Neural progenitor cell (in vitro differentiated cells): ENCODE measurements around the gene CPT1B. TPM values are rescaled to one million over a fixed set of nuclear protein-coding genes. Genes with fewer than 3 reads are reported as not detected.
"Not testable (repeated sequence)": the region's sequence is repeated elsewhere in the genome, so short reads cannot be mapped to it uniquely, and the experiment has no call there.

Experiments
- DNase-seq: peaks from one replicate; pipeline ENCODE4 v3.0.0-alpha.2; 2016; ENCODE audit warnings: low spot score
- H2AFZ ChIP-seq: fragments of 200-600 bp; sonication (generic); replicated peaks from 2 replicates; pipeline ENCODE4 v1.6.1; 2016; ENCODE audit warnings: antibody characterized with exemption
- H3F3A ChIP-seq: fragments of 200-600 bp; sonication (generic); 2 replicates; pipeline ENCODE4 v1.6.1; 2016; ENCODE audit warnings: antibody characterized with exemption, low read depth
- H3K27ac ChIP-seq: fragments of 200-600 bp; sonication (generic); 2 replicates; pipeline ENCODE4 v1.5.1; 2016; ENCODE audit warnings: mild to moderate bottlenecking
- H3K27me3 ChIP-seq: fragments of 200-600 bp; sonication (generic); 2 replicates; pipeline ENCODE4 v1.6.1; 2016; ENCODE audit warnings: mild to moderate bottlenecking, moderate library complexity
- H3K36me3 ChIP-seq: fragments of 200-600 bp; sonication (generic); 2 replicates; pipeline ENCODE4 v1.5.1; 2016
- H3K4me1 ChIP-seq: fragments of 200-600 bp; sonication (generic); 2 replicates; pipeline ENCODE4 v1.6.1; 2016; ENCODE audit warnings: mixed run types
- H3K4me2 ChIP-seq: fragments of 200-600 bp; sonication (generic); 2 replicates; pipeline ENCODE4 v1.6.1; 2016
- H3K4me3 ChIP-seq: fragments of 200-600 bp; sonication (generic); 2 replicates; pipeline ENCODE4 v1.5.1; 2016
- H3K79me2 ChIP-seq: fragments of 200-600 bp; sonication (generic); 2 replicates; pipeline ENCODE4 v1.6.1; 2016; ENCODE audit warnings: low read depth
- H3K9ac ChIP-seq: fragments of 200-600 bp; sonication (generic); 2 replicates; pipeline ENCODE4 v1.6.1; 2016
- H3K9me3 ChIP-seq: fragments of 200-600 bp; sonication (generic); 2 replicates; pipeline ENCODE4 v1.5.1; 2016; ENCODE audit warnings: low read depth
- H4K20me1 ChIP-seq: fragments of 200-600 bp; sonication (generic); 2 replicates; pipeline ENCODE4 v1.6.1; 2016; ENCODE audit warnings: low read depth
- H3K27ac Mint-ChIP-seq: 3 replicates; pipeline ENCODE4 v1.8.0; 2021; ENCODE audit warnings: mixed read lengths
- H3K27me3 Mint-ChIP-seq: 2 replicates; pipeline ENCODE4 v1.8.0; 2022; ENCODE audit warnings: low read depth, mild to moderate bottlenecking, inconsistent platforms, moderate library complexity, mixed read lengths; ENCODE audit not compliant: insufficient read depth
- H3K36me3 Mint-ChIP-seq: 3 replicates; pipeline ENCODE4 v1.8.0; 2021; ENCODE audit warnings: mixed read lengths
- H3K4me1 Mint-ChIP-seq: 3 replicates; pipeline ENCODE4 v1.8.0; 2021; ENCODE audit warnings: mixed read lengths
- H3K4me3 Mint-ChIP-seq: 3 replicates; pipeline ENCODE4 v1.8.0; 2021; ENCODE audit warnings: mild to moderate bottlenecking, moderate library complexity, mixed read lengths
- H3K9me3 Mint-ChIP-seq: 3 replicates; pipeline ENCODE4 v1.8.0; 2020; ENCODE audit warnings: mixed read lengths
- CTCF ChIP-seq: fragments of 200-600 bp; sonication (generic); IDR thresholded peaks from 2 replicates; pipeline ENCODE4 v1.5.1; 2017; ENCODE audit warnings: antibody characterized with exemption, mild to moderate bottlenecking
- EZH2 ChIP-seq: fragments of 200-600 bp; sonication (generic); IDR thresholded peaks from 2 replicates; pipeline ENCODE4 v1.6.1; 2017; ENCODE audit warnings: antibody characterized with exemption, mild to moderate bottlenecking, moderate library complexity
- EZH2phosphoT487 ChIP-seq: fragments of 200-600 bp; sonication (generic); IDR thresholded peaks from 2 replicates; pipeline ENCODE4 v1.6.1; 2017; ENCODE audit warnings: antibody characterized with exemption
- total RNA-seq: library from RNA; depleted of rRNA; stranded (reverse); fragments of >200 nt; gene quantifications from 2 replicates; pipeline ENCODE4 v1.2.3, GENCODE V29; 2015; ENCODE audit warnings: low replicate concordance

Gene CPT1B
- total RNA-seq, 1 donor from 2014 or later, result 33.9 TPM

- H3K27ac Mint-ChIP-seq, result no peak overlapping the region
- Histone ChIP-seq H3K79me2 (no peaks in the 10 kb centered on the region), H3K27ac (no peak overlapping the region), H3F3A (peaks cover 17% of the 10 kb centered on the region), H2AFZ (peak overlapping the region; percentile 43), H3K27me3 (peaks cover 34% of the 10 kb centered on the region), H3K4me2 (peak overlapping the region; percentile 67), H3K4me3 (peak overlapping the region; percentile 32), H3K9me3 (no peaks in the 10 kb centered on the region), H3K36me3 (no peaks in the 10 kb centered on the region), H4K20me1 (no peaks in the 10 kb centered on the region), H3K9ac (no peak overlapping the region), H3K4me1 (no peaks in the 10 kb centered on the region)
- no peaks in the 10 kb centered on the region for H3K36me3 Mint-ChIP-seq
- H3K4me3 Mint-ChIP-seq, result no peak overlapping the region
- TF ChIP-seq CTCF, result peak; percentile 75
- no peak for TF ChIP-seq EZH2phosphoT487
- no peaks in the 10 kb centered on the region for H3K4me1 Mint-ChIP-seq
- H3K27me3 Mint-ChIP-seq, result peaks cover 14% of the 10 kb centered on the region
- DNase-seq, result peak; percentile 93
- no peaks in the 10 kb centered on the region for H3K9me3 Mint-ChIP-seq
These were observed 34.0 kb downstream of the CPT1B start for GRCh38 chr22:50544078-50544745.

GRCh38 chr22:50542416-50542927, 35.8 kb downstream of the CPT1B start:
- Histone ChIP-seq H3F3A (peaks cover 17% of the 10 kb centered on the region), H3K4me3 (no peak overlapping the region), H2AFZ (no peak overlapping the region), H3K36me3 (no peaks in the 10 kb centered on the region), H3K79me2 (no peaks in the 10 kb centered on the region), H3K27ac (no peak overlapping the region), H3K27me3 (peaks cover 34% of the 10 kb centered on the region), H3K9ac (no peak overlapping the region), H3K4me2 (no peak overlapping the region), H4K20me1 (no peaks in the 10 kb centered on the region), H3K9me3 (no peaks in the 10 kb centered on the region), H3K4me1 (no peaks in the 10 kb centered on the region)
- Mint-ChIP-seq H3K9me3 (no peaks in the 10 kb centered on the region), H3K36me3 (no peaks in the 10 kb centered on the region), H3K27ac (no peak overlapping the region), H3K4me1 (peaks cover 5% of the 10 kb centered on the region), H3K27me3 (peaks cover 17% of the 10 kb centered on the region), H3K4me3 (no peak overlapping the region)
- TF ChIP-seq EZH2phosphoT487, result no peak
- TF ChIP-seq EZH2, result no peak
- TF ChIP-seq CTCF, result no peak
- no peak for DNase-seq

- H2AFZ ChIP-seq, H3K9me3 ChIP-seq, H3K27ac Mint-ChIP-seq, H3K36me3 ChIP-seq, H3K9me3 Mint-ChIP-seq, H3K4me2 ChIP-seq, H4K20me1 ChIP-seq, H3K27ac ChIP-seq, H3K36me3 Mint-ChIP-seq, H3K4me1 ChIP-seq, H3K4me3 ChIP-seq, H3K4me1 Mint-ChIP-seq, H3K9ac ChIP-seq, H3K79me2 ChIP-seq, DNase-seq, H3K4me3 Mint-ChIP-seq: not testable (repeated sequence)
- Histone ChIP-seq H3K27me3 (peaks cover 34% of the 10 kb centered on the region), H3F3A (peaks cover 17% of the 10 kb centered on the region)
- peaks cover 17% of the 10 kb centered on the region for H3K27me3 Mint-ChIP-seq
These were observed 36.6 kb downstream of the CPT1B start for GRCh38 chr22:50541667-50542026.

GRCh38 chr22:50540381-50540780, 37.8 kb downstream of the CPT1B start:
- no peaks in the 10 kb centered on the region for H3K4me1 ChIP-seq
- no peak overlapping the region for H3K4me3 ChIP-seq
- H4K20me1 ChIP-seq, result no peaks in the 10 kb centered on the region
- Mint-ChIP-seq H3K9me3 (no peaks in the 10 kb centered on the region), H3K4me1 (peaks cover 5% of the 10 kb centered on the region), H3K27ac (no peak overlapping the region), H3K27me3 (peaks cover 17% of the 10 kb centered on the region), H3K4me3 (no peak overlapping the region), H3K36me3 (no peaks in the 10 kb centered on the region)
- peaks cover 17% of the 10 kb centered on the region for H3F3A ChIP-seq
- no peak overlapping the region for H3K9ac ChIP-seq
- no peak overlapping the region for H3K4me2 ChIP-seq
- H3K9me3 ChIP-seq, result no peaks in the 10 kb centered on the region
- no peak overlapping the region for H3K27ac ChIP-seq
- no peaks in the 10 kb centered on the region for H3K36me3 ChIP-seq
- TF ChIP-seq EZH2phosphoT487, result no peak
- no peak for DNase-seq
- H3K27me3 ChIP-seq, result peaks cover 29% of the 10 kb centered on the region
- no peak overlapping the region for H2AFZ ChIP-seq
- no peaks in the 10 kb centered on the region for H3K79me2 ChIP-seq
